Ishikawa (cell line): ENCODE results near the gene SRRM1.

Experiments used
- CREB1 ChIP-seq: IDR thresholded peaks from 2 replicates; pipeline ENCODE4 v1.6.1; 2012; ENCODE audit warnings: low read depth
- EP300 ChIP-seq: IDR thresholded peaks from 2 replicates; pipeline ENCODE4 v1.6.1; 2012; ENCODE audit warnings: borderline replicate concordance
- MAX ChIP-seq: IDR thresholded peaks from 2 replicates; pipeline ENCODE4 v1.6.1; 2012
- NFIC ChIP-seq: IDR thresholded peaks from 2 replicates; pipeline ENCODE4 v1.6.1; 2012
- RAD21 ChIP-seq: IDR thresholded peaks from 2 replicates; pipeline ENCODE4 v1.6.1; 2012; ENCODE audit warnings: low read depth
- REST ChIP-seq: IDR thresholded peaks from 2 replicates; pipeline ENCODE4 v1.6.1; 2012; ENCODE audit warnings: low read depth, mild to moderate bottlenecking
- TAF1 ChIP-seq: IDR thresholded peaks from 2 replicates; pipeline ENCODE4 v1.6.1; 2012; ENCODE audit warnings: low read depth, mild to moderate bottlenecking
- TCF12 ChIP-seq: IDR thresholded peaks from 2 replicates; pipeline ENCODE4 v1.6.1; 2012; ENCODE audit warnings: low read depth
- USF1 ChIP-seq: IDR thresholded peaks from 2 replicates; pipeline ENCODE4 v1.6.1; 2012
- YY1 ChIP-seq: IDR thresholded peaks from 2 replicates; pipeline ENCODE4 v1.6.1; 2012; ENCODE audit warnings: low read depth
- ZBTB7A ChIP-seq: IDR thresholded peaks from 2 replicates; pipeline ENCODE4 v1.6.1; 2012; ENCODE audit warnings: low read depth

- TF ChIP-seq YY1, result no peak
- no peak for TF ChIP-seq CREB1
- no peak for TF ChIP-seq REST
- no peak for TF ChIP-seq USF1
- no peak for TF ChIP-seq TCF12
- no peak for TF ChIP-seq MAX
- no peak for TF ChIP-seq EP300
- TF ChIP-seq RAD21, result no peak
- no peak for TF ChIP-seq TAF1
- TF ChIP-seq ZBTB7A, result no peak
- no peak for TF ChIP-seq NFIC
These were observed 64.6 kb downstream of the SRRM1 start for GRCh38 chr1:24707687-24708086.
